Measurements from ENCODE around the gene DAZAP2. TPM values are rescaled to one million over a fixed set of nuclear protein-coding genes. Genes with fewer than 3 reads are reported as not detected.

Gene DAZAP2
- total and polyA plus RNA-seq, 9 of the 15 experiments (the other 6 are each of a cell fraction or from before 2014, with no cell fraction given) = 116 to 668 (median 227) TPM

- TF ChIP-seq SAFB2 (IDR thresholded peaks at IDR 0.05; ENCODE audit: borderline replicate concordance, low read depth, low read length, severe bottlenecking) (no peak), TBP (optimal IDR thresholded peaks at IDR 0.05; ENCODE audit: low read depth, low read length) (no peak), ZNF518B (CRISPR knock-in tag; IDR thresholded peaks at IDR 0.05) (no peak), MEIS2 (IDR thresholded peaks at IDR 0.05; ENCODE audit: partially characterized antibody) (no peak), EP300 (IDR thresholded peaks at IDR 0.05; ENCODE audit: low read length) (no peak), CTCF (IDR thresholded peaks at IDR 0.05 in 2 of 3, conservative IDR thresholded peaks at IDR 0.05 in 1 of 3; ENCODE audit: insufficient read depth in 2 of 3, low read depth in 1 of 3, low read length in 3 of 3) (peak in 1 of 3 experiments; percentile 3; a peak in 1 of 6 replicates)
- ChIA-PET CTCF (ENCODE audit: low intra/inter-chr PET ratio) (no interaction called here), POLR2A (interaction anchor here (0.7 to 1.3 kb wide), 4 partner anchors 11 to 151 kb away, joined by 3 to 6 read pairs (median 4); partner anchors contain the start of gene CSRNP2)
- DNase-seq (ENCODE audit: extremely low read depth in 1 of 4, low spot score in 3 of 4) (no peak), FAIRE-seq (peak; percentile 48), ATAC-seq (peak; percentile 65)
- Histone ChIP-seq H3K9me3 (replicated peaks; ENCODE audit: control insufficient read depth, insufficient read depth, low read depth, low read length) (no peaks in the 10 kb centered on the region), H3K9ac (ENCODE audit: insufficient read depth in 1 of 2, low read depth in 2 of 2, low read length in 2 of 2) (peak overlapping the region in 1 of 2 experiments; percentile 28; a peak in 1 of 4 replicates), H3K4me2 (ENCODE audit: insufficient read depth, low read length) (no peak overlapping the region), H3K79me2 (ENCODE audit: control insufficient read depth, insufficient read depth, low read length) (no peaks in the 10 kb centered on the region), H4K20me1 (replicated peaks; ENCODE audit: control insufficient read depth, insufficient read depth, low read length) (no peaks in the 10 kb centered on the region), H3K36me3 (ENCODE audit: control insufficient read depth, insufficient read depth, low read length) (no peaks in the 10 kb centered on the region), H2AFZ (ENCODE audit: low read depth, low read length) (no peak overlapping the region), H3K9me1 (ENCODE audit: control insufficient read depth, insufficient read depth, low read length) (no peaks in the 10 kb centered on the region), H3K4me1 (replicated peaks in 1 of 2; ENCODE audit: control insufficient read depth in 2 of 2, insufficient read depth in 2 of 2, low read length in 2 of 2) (no peaks in the 10 kb centered on the region; a peak in 1 of 5 replicates), H3K4me3 (no peak overlapping the region), H3K27me3 (ENCODE audit: control insufficient read depth in 2 of 2, insufficient read depth in 2 of 2, low read length in 2 of 2) (no peaks in the 10 kb centered on the region), H3K27ac (ENCODE audit: extremely low read depth, low read depth, low read length) (no peak overlapping the region)
- WGBS (ENCODE audit: insufficient coverage, low coverage, missing lambda C conversion rate) = 5% methylated on average over 2 of the region's 2 CpGs
- no TSS peak for BruUV-seq (replicated peaks)
- in situ Hi-C loops (cut with MboI) (no loop called here), intact Hi-C loops (cut with micrococcal nuclease) (no loop called here)
These were observed 27.8 kb upstream of the DAZAP2 start for GRCh38 chr12:51210690-51211395.

Measured in K562 (cell line).